Ishikawa (cell line): ENCODE measurements around the gene FABP6.

Source experiments
- NFIC ChIP-seq: IDR thresholded peaks from 2 replicates; pipeline ENCODE4 v1.6.1; 2012
- TF ChIP-seq, protein P1 (sequence below): IDR thresholded peaks from 2 replicates; pipeline ENCODE4 v1.6.1; 2012; ENCODE audit warnings: low read depth, mild to moderate bottlenecking

DNA sequence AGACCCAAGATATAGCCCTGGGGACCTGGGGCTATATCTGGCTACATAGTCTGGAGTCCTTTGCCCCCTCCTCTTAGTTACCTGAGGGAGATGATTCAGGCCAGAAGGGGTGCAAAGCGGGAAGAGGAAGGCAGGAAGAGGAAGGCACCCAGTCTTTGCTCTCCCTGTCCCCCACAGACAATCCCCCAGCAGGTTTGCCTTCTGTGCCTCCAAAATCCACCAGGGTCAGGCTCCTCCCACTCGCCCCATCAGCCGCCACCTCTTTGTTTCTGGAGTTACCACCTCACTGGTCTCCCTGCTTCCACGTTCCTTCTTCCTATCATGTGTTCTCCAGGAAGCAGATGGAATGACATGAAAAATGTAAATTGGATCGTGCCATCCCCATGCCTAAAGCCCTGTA, 31.2 kb upstream of the FABP6 start:
- no peak for TF ChIP-seq NFIC
- TF ChIP-seq, protein P1, sequence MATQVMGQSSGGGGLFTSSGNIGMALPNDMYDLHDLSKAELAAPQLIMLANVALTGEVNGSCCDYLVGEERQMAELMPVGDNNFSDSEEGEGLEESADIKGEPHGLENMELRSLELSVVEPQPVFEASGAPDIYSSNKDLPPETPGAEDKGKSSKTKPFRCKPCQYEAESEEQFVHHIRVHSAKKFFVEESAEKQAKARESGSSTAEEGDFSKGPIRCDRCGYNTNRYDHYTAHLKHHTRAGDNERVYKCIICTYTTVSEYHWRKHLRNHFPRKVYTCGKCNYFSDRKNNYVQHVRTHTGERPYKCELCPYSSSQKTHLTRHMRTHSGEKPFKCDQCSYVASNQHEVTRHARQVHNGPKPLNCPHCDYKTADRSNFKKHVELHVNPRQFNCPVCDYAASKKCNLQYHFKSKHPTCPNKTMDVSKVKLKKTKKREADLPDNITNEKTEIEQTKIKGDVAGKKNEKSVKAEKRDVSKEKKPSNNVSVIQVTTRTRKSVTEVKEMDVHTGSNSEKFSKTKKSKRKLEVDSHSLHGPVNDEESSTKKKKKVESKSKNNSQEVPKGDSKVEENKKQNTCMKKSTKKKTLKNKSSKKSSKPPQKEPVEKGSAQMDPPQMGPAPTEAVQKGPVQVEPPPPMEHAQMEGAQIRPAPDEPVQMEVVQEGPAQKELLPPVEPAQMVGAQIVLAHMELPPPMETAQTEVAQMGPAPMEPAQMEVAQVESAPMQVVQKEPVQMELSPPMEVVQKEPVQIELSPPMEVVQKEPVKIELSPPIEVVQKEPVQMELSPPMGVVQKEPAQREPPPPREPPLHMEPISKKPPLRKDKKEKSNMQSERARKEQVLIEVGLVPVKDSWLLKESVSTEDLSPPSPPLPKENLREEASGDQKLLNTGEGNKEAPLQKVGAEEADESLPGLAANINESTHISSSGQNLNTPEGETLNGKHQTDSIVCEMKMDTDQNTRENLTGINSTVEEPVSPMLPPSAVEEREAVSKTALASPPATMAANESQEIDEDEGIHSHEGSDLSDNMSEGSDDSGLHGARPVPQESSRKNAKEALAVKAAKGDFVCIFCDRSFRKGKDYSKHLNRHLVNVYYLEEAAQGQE, result no peak
